ENCODE results near the gene TCEA2.

TCEA2 gene

GRCh38 chr20:64063389-64064144, 569 bp downstream of the TCEA2 start:
- peak overlapping the region; percentile 72 for H3K4me3 ChIP-seq (ENCODE audit: low read depth, low read length)

DNA sequence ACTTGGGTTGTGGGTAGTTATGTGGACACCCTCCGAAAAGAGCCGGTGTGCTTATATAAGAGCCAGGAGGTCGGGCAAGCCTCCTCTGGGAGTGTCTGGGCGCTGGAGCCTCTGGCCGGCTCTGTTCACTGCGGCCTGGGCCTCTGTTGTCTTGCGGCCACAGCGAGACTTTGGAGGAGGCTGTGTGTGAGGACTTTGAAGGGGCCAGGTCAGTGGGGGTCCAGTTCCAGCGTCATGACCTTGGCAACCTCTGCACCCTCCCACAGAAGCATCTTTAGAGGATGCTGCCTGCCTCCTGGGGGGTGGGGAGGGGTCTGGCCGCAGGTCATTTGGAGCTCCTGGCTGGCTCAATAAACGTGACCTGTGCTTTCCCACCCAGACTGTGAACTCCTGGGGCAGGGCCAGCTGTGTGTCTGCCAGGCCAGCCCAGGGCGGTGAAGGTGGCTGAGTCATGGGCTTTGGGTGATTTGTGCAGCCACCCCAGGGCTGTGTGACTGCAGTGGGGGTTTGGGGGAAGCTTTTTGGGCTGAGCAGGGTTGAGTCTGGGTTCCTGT, 1.2 kb downstream of the TCEA2 start:
- H3K4me3 ChIP-seq (ENCODE audit: low read depth, low read length), result no peak overlapping the region

- H3K4me3 ChIP-seq (ENCODE audit: low read depth, low read length), result no peak overlapping the region
These were observed 2.3 kb downstream of the TCEA2 start for GRCh38 chr20:64065062-64065973.

GRCh38 chr20:64065974-64066343, 3.0 kb downstream of the TCEA2 start:
- no peak overlapping the region for H3K4me3 ChIP-seq (ENCODE audit: low read depth, low read length)

DNA sequence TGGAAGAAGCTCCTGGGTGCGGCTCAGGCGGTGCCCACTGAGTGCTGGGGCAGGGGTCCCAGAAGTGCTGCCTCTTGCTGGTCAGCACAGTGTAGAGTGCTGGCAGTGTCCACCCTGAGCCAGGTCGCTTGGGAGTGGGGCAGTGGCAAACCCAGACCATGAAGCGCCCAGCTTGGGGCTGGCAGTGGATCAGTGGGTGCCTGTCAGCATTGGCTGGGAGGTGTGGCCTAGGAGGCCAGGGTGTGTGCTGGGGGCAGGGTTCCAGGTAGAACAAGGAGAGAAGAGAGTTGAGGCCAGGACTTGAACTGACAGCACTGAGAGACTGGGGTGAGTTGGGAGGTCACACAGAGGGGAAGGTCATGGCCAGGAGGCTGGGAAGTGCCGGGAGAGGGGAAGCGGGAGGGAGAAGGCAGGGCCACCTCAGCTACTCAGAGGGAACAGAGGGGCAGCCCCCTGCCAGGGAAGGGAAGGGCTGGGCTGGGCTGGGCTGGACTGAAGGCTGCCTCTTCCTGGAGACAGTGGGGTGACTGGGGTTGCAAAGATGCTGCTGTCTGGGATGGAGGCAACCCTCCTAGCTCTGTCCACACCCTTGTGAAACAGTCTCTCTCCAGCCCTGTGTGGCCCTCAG, 4.1 kb downstream of the TCEA2 start:
- no peak overlapping the region for H3K4me3 ChIP-seq (ENCODE audit: low read depth, low read length)

- H3K4me3 ChIP-seq (ENCODE audit: low read depth, low read length), result no peak overlapping the region
These were observed 4.8 kb downstream of the TCEA2 start for GRCh38 chr20:64067733-64068307.

GRCh38 chr20:64068386-64069208, 5.6 kb downstream of the TCEA2 start:
- no peak overlapping the region for H3K4me3 ChIP-seq (ENCODE audit: low read depth, low read length)

GRCh38 chr20:64069209-64069613, 6.2 kb downstream of the TCEA2 start:
- no peak overlapping the region for H3K4me3 ChIP-seq (ENCODE audit: low read depth, low read length)

DNA sequence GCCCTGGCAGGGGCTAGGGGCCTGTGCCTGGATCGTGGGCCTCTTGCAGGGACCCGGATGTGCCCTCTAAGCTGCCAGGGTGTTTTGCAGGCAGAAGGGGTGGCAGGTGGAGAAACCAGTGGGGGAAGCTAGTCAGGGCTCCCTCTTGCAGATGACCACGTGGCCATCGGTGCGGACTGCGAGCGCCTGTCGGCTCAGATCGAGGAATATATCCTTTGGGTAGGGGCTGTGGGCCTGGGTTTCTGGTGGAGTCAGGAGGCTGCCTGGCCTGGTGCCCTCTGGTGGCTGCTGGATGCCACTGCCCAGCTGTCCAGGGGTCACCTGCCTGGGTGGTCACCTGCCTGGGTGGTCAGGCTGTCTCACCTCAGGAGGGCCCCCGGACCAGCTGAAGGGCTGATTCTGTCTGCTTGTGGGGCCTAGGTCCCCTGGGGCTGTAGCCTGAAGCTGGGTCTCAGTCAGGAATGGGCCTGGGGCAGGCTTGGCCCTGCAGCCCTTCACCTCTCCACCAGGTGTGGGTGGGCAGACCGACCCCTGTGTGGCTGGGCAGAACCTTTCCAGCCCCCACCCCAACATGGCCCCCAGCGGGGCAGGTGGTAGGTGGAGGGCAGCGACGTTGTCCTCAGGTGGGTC, 6.7 kb downstream of the TCEA2 start:
- no peak overlapping the region for H3K4me3 ChIP-seq (ENCODE audit: low read depth, low read length)

GRCh38 chr20:64070244-64070993, 7.4 kb downstream of the TCEA2 start:
- H3K4me3 ChIP-seq (ENCODE audit: low read depth, low read length), result no peak overlapping the region

GRCh38 chr20:64071341-64072332, 8.6 kb downstream of the TCEA2 start:
- no peak overlapping the region for H3K4me3 ChIP-seq (ENCODE audit: low read depth, low read length)

GRCh38 chr20:64072498-64073063, 9.6 kb downstream of the TCEA2 start:
- no peak overlapping the region for H3K4me3 ChIP-seq (ENCODE audit: low read depth, low read length)

DNA sequence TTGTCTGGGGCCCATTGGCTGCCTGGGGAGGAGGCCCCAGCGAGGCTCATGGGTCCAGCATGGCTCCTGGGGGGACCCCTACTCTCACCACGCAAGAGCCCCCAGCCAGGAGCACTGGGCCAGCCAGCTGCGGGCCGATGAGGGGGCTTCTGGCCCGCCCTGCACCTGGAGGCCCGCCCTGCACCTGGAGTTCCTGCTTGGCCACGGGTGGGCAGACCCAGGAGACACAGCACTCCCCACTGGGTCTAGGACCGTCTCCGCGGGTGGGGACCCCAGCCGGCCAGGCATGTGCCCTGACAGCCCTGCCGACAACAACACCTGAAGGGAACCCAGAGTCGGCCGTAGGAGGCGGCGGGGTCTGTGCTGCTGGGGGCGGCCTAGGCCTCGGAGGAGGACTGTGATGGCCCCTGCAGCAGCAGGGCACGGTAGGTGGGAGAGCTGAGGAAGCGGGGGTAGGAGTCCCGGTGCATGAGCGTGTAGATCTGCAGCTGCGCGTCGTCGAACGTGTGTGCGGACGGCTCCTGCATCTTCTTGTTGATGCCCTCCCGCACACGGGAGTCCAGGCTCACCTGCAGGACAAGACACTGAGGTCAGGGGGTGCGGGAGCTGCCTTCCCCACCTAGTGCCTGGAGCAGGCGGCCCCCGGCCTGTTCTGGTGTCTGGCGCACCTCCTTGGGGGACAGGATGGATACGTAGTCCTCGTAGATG, 10.6 kb downstream of the TCEA2 start:
- no peak overlapping the region for H3K4me3 ChIP-seq (ENCODE audit: low read depth, low read length)

- no peak overlapping the region for H3K4me3 ChIP-seq (ENCODE audit: low read depth, low read length)
These were observed 11.3 kb downstream of the TCEA2 start for GRCh38 chr20:64074184-64074789.

DNA sequence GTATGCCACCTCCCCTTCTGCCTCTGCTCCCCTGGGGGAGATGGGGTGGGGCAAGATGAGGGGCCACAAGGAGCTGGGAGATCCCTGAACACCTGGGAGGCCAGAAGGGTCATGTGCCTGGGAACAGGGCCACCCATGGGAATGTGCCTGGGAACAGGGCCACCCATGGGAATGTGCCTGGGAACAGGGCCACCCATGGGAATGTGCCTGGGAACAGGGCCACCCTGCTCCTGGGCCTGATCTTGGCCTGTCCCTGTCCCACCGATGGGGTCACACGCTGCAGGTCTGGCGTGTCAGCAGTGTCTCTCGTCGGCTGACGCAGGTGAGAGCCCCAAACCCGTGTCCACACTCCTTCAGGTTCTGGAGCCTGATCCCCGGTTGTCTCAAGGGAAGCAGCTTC, 12.0 kb downstream of the TCEA2 start:
- H3K4me3 ChIP-seq (ENCODE audit: low read depth, low read length), result no peak overlapping the region

DNA sequence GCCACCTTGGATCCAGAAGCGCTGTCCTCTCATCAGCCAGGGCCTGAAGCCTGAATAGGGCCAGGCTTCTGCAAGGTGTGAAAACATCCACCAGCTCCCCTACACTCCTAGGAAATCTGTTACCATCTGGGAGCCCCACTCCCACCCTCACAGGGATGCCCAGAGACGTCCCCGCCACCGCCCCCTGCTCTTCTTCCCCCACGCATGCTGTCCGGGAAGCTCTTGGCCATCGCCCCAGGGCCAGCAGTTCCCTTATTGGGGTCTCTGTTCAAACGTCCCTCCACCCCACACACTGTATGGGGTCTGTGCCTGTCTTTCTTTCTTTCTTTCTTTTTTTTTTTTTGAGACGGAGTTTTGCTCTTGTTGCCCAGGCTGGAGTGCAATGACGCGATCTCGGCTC, 12.6 kb downstream of the TCEA2 start:
- H3K4me3 ChIP-seq (ENCODE audit: low read depth, low read length), result no peak overlapping the region
